IMR-90 (cell line): Measurements from ENCODE around the gene FLNA. TPM values are rescaled to one million over a fixed set of nuclear protein-coding genes. Genes with fewer than 3 reads are reported as not detected.
"Not testable (repeated sequence)": the region's sequence is repeated elsewhere in the genome, so short reads cannot be mapped to it uniquely, and the experiment has no call there.

Experiments
- ATAC-seq: fragments of 200-7000 bp; cut with Tn5 transposase; 2 replicates; pipeline ENCODE4 v1.9.1; 2020; ENCODE audit warnings: low read depth, mild to moderate bottlenecking, moderate library complexity
- BruUV-seq: library from RNA; stranded (reverse); fragments of 400-500 nt; replicated peaks from 2 replicates; lab custom pipeline; 2021; lab: Mats Ljungman, UMichigan
- CTCF ChIA-PET: fragments of 300-600 bp; formaldehyde crosslinking; extraction: SDS; loops from one replicate; lab custom pipeline; 2021; ENCODE audit warnings: antibody characterized with exemption; lab: Yijun Ruan, JAX
- POLR2A ChIA-PET: fragments of 300-600 bp; sonication (Branson Sonifier 250); formaldehyde crosslinking; loops from one replicate; lab custom pipeline; 2022; ENCODE audit warnings: antibody characterized with exemption; ENCODE audit not compliant: unreplicated experiment; lab: Charles Lee
- DNase-seq: peaks from one replicate; pipeline ENCODE4 v3.0.0; 2013
- H2AFZ ChIP-seq: replicated peaks from 2 replicates; pipeline ENCODE3; 2013; ENCODE audit warnings: low read length, mild to moderate bottlenecking; ENCODE audit not compliant: poor library complexity
- H2AK5ac ChIP-seq: 2 replicates; pipeline ENCODE4 v1.6.1; 2013; ENCODE audit warnings: low read depth, low read length, inconsistent platforms
- H2AK9ac ChIP-seq: replicated peaks from 2 replicates; pipeline ENCODE3; 2013; ENCODE audit warnings: mild to moderate bottlenecking, low read depth, low read length, moderate library complexity; ENCODE audit not compliant: poor library complexity
- H2BK120ac ChIP-seq: 2 replicates; pipeline ENCODE4 v1.6.1; 2013; ENCODE audit warnings: low read depth, low read length, inconsistent platforms
- H2BK15ac ChIP-seq: 3 replicates; pipeline ENCODE4 v1.6.1; 2013; ENCODE audit warnings: low read depth, low read length, inconsistent platforms
- H2BK20ac ChIP-seq: 2 replicates; pipeline ENCODE4 v1.6.1; 2013; ENCODE audit warnings: low read depth, mild to moderate bottlenecking, inconsistent platforms, low read length, moderate library complexity
- H2BK5ac ChIP-seq: 2 replicates; pipeline ENCODE4 v1.6.1; 2013; ENCODE audit warnings: mild to moderate bottlenecking, low read depth, low read length, inconsistent platforms; ENCODE audit not compliant: poor library complexity, severe bottlenecking
- H3K14ac ChIP-seq: replicated peaks from 2 replicates; pipeline ENCODE4 v1.6.1; 2013; ENCODE audit warnings: low read depth, low read length, inconsistent platforms
- H3K18ac ChIP-seq: 2 replicates; pipeline ENCODE4 v1.6.1; 2013; ENCODE audit warnings: low read depth, low read length, control low read depth
- H3K23ac ChIP-seq: 2 replicates; pipeline ENCODE4 v1.6.1; 2013; ENCODE audit warnings: low read depth, low read length, inconsistent platforms
- H3K27ac ChIP-seq: 2 replicates; pipeline ENCODE4 v1.5.1; 2013; ENCODE audit warnings: mild to moderate bottlenecking, control low read depth, low read length; ENCODE audit not compliant: insufficient read depth
- H3K27me3 ChIP-seq: 2 replicates; pipeline ENCODE4 v1.6.1; 2013; ENCODE audit warnings: low read length; ENCODE audit not compliant: control insufficient read depth, insufficient read depth
- H3K36me3 ChIP-seq: 2 replicates; pipeline ENCODE4 v1.6.1; 2013; ENCODE audit warnings: low read length, mixed read lengths; ENCODE audit not compliant: control insufficient read depth, insufficient read depth
- H3K4ac ChIP-seq: 2 replicates; pipeline ENCODE4 v1.6.1; 2013; ENCODE audit warnings: low read depth, low read length, inconsistent platforms
- H3K4me1 ChIP-seq: 2 replicates; pipeline ENCODE4 v1.6.1; 2013; ENCODE audit warnings: low read length, mixed read lengths; ENCODE audit not compliant: control insufficient read depth, insufficient read depth
- H3K4me2 ChIP-seq: 2 replicates; pipeline ENCODE4 v1.6.1; 2013; ENCODE audit warnings: low read depth, mild to moderate bottlenecking, control low read depth, low read length, moderate library complexity
- H3K4me3 ChIP-seq: 2 replicates; pipeline ENCODE4 v1.5.1; 2013; ENCODE audit warnings: low read depth, mild to moderate bottlenecking, control low read depth, low read length, moderate library complexity; ENCODE audit not compliant: insufficient read depth
- H3K56ac ChIP-seq: 2 replicates; pipeline ENCODE4 v1.6.1; 2013; ENCODE audit warnings: low read length, inconsistent platforms; ENCODE audit not compliant: insufficient read depth; ENCODE audit errors: extremely low read depth
- H3K79me1 ChIP-seq, 2 experiments: 2 replicates each; pipeline ENCODE4 v1.6.1; 2013; ENCODE audit warnings: low read length in 2 of 2, inconsistent platforms in 1 of 2, low read depth in 1 of 2
- H3K9ac ChIP-seq: 2 replicates; pipeline ENCODE4 v1.6.1; 2013; ENCODE audit warnings: low read depth, low read length, control low read depth
- H3K9me1 ChIP-seq: 2 replicates; pipeline ENCODE4 v1.6.1; 2013; ENCODE audit warnings: low read length, inconsistent platforms; ENCODE audit not compliant: insufficient read depth
- H3K9me3 ChIP-seq: 2 replicates; pipeline ENCODE4 v1.6.1; 2013; ENCODE audit warnings: low read length; ENCODE audit not compliant: control insufficient read depth, insufficient read depth
- H4K20me1 ChIP-seq: 2 replicates; pipeline ENCODE4 v1.6.1; 2013; ENCODE audit warnings: low read length, inconsistent platforms; ENCODE audit not compliant: insufficient read depth
- H4K5ac ChIP-seq: 2 replicates; pipeline ENCODE4 v1.6.1; 2013; ENCODE audit warnings: mild to moderate bottlenecking, low read depth, low read length, control low read depth
- H4K8ac ChIP-seq, 2 experiments: 2 replicates each; pipeline ENCODE4 v1.6.1; 2013; ENCODE audit warnings: low read depth in 2 of 2, low read length in 2 of 2, control low read depth in 1 of 2, inconsistent platforms in 1 of 2
- H4K91ac ChIP-seq: 2 replicates; pipeline ENCODE4 v1.6.1; 2013; ENCODE audit warnings: low read depth, low read length, inconsistent platforms; ENCODE audit not compliant: insufficient read depth
- BHLHE40 ChIP-seq: fragments of 150-350 bp; IDR thresholded peaks from 2 replicates; pipeline ENCODE4 v1.6.1; 2016; ENCODE audit warnings: mild to moderate bottlenecking, low read depth, low read length
- CHD1 ChIP-seq: IDR thresholded peaks from 2 replicates; pipeline ENCODE4 v1.6.1; 2012; ENCODE audit warnings: low read depth, low read length, improper control_type of control experiment
- POLR2A ChIP-seq: IDR thresholded peaks from 2 replicates; pipeline ENCODE4 v1.6.1; 2012; ENCODE audit warnings: mild to moderate bottlenecking, low read depth, low read length
- WGBS, 2 experiments: methylation state at CpG; one replicate each; pipeline versions ENCODE4 v1.1.5 to v1.1.7; 2013; ENCODE audit warnings: missing lambda C conversion rate in 2 of 2; ENCODE audit not compliant: insufficient read length in 1 of 2; ENCODE audit errors: extremely low coverage in 2 of 2; 5-methylcytosine and 5-hydroxymethylcytosine counted together
- dilution Hi-C: fragments of 300-500 bp; cut with HindIII; formaldehyde crosslinking; loops from one replicate; pipeline ENCODE4 v1.14.3; 2018; ENCODE audit warnings: low sequenced_read_pairs; ENCODE audit not compliant: unreplicated experiment
- in situ Hi-C: fragments of 300-500 bp; cut with MboI; formaldehyde crosslinking; loops from 3 replicates; pipeline ENCODE4 v1.14.3; 2019; ENCODE audit warnings: low sequenced_read_pairs, inconsistent platforms, mixed read lengths
- intact Hi-C: fragments of 100-400 bp; cut with micrococcal nuclease; formaldehyde crosslinking; loops from 2 replicates; pipeline ENCODE4 v1.10.0; 2022
- polyA plus RNA-seq, 3 experiments: library from polyadenylated mRNA; depleted of rRNA; stranded (reverse); fragments of >200 nt; gene quantifications; 2 replicates each; pipeline ENCODE4 v1.2.3, GENCODE V29; 2012; ENCODE audit warnings: low replicate concordance in 1 of 3
- total RNA-seq: library from RNA; depleted of rRNA; stranded (reverse); fragments of >200 nt; gene quantifications from 2 replicates; pipeline ENCODE4 v1.2.3, GENCODE V29; 2012

The FLNA gene
- total and polyA plus RNA-seq, 2 of the 4 experiments (the other 2 are of a cell fraction), result 1,356 to 1,357 TPM

DNA sequence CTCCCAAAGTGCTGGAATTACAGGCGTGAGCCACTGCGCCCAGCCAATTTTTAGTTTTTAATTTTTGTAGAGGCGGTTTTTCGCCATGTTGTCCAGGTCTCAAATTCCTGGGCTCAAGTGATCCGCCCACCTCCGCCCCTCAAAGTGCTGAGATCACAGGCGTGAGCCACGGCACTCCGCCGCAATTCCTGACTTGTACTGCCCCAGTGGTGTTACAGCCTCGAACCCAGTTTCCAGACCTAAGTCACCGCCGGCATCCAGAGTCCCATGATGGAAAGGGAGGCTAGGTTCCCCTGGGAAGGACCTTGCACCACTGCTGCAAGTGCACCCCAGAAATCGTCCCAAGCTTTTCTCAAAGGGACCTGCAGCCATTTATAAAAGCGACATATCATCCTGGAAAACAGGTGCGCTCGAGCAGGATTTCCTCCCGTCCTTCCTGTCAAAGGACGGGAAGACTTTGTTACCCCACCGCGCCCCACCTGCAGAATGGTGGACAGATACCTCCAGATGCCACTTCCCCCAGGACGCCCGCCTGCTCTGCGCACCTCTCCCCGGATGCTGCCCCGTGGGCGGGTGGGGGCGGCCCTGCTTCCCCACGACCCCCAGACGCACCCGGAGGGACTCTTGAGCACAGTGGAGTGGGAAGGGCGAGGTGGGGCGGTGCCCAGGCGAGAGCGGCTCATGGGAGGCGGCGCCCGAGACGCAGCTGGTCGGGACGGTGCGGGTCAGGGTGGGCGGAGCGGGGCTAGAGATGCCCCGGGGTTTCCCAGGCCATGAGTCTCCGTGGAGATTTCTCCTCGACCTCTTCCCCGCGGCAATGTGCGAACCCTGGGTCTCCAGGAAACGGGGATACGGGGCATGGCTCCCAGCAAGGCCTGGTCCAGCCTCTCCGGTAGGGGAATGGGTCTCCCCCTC, 22.8 kb upstream of the FLNA start:
- H3K36me3 ChIP-seq, result peaks cover 21% of the 10 kb centered on the region
- POLR2A ChIA-PET, result interaction anchor here (0.6 to 1.0 kb wide), 5 partner anchors 10 to 81 kb away, joined by 3 to 8 read pairs (median 4); partner anchors contain the start of gene FLNA

DNA sequence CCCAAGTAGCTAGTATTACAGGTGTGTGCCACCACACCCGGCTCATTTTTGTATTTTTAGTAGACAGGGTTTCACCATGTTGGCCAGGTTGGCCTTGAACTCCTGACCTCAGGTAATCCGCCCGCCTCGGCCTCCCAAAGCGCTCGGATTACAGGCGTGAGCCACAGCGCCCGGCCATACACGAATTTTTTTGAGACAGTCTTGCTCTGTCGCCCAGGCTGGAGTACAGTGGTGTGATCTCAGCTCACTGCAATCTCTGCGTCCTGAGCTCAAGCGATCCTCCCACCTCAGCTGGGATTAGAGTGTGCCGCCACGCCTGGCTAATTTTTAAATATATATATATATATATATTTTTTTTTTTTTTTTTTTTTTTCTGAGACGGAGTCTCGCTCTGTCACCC, 21.9 kb upstream of the FLNA start:
- DNase-seq, H3K27ac ChIP-seq, H2AK5ac ChIP-seq, H2BK5ac ChIP-seq, H3K4me2 ChIP-seq, H4K8ac ChIP-seq, H3K9me3 ChIP-seq, H2BK15ac ChIP-seq, POLR2A ChIA-PET, H2BK120ac ChIP-seq, H2BK20ac ChIP-seq, H3K27me3 ChIP-seq, H3K4me1 ChIP-seq, H3K4me3 ChIP-seq, H3K18ac ChIP-seq, ATAC-seq, in situ Hi-C loops, H3K9me1 ChIP-seq, intact Hi-C loops, H3K4ac ChIP-seq, H4K91ac ChIP-seq, H3K23ac ChIP-seq, H3K56ac ChIP-seq, H3K14ac ChIP-seq, H2AFZ ChIP-seq, dilution Hi-C loops, H2AK9ac ChIP-seq, H4K5ac ChIP-seq, H3K9ac ChIP-seq, CTCF ChIA-PET, BruUV-seq: not testable (repeated sequence)
- 90% methylated on average over 2 of the region's 17 CpGs; no CpG with 5 or more reads in 1 of the 2 experiments for WGBS, 2 experiments
- Histone ChIP-seq H4K20me1 (peaks cover 32% of the 10 kb centered on the region), H3K36me3 (peaks cover 20% of the 10 kb centered on the region), H3K79me1 (peaks cover 4 to 24% of the 10 kb centered on the region in 2 experiments; a peak in 3 of 4 replicates)

More for the DNA sequence above, 22.8 kb upstream of the FLNA start:
- peak overlapping the region; percentile 94 for H3K14ac ChIP-seq
- TF ChIP-seq BHLHE40, result no peak
- TF ChIP-seq POLR2A, result no peak
- TF ChIP-seq CHD1, result no peak
- intact Hi-C loops (no loop called here), in situ Hi-C loops (no loop called here), dilution Hi-C loops (no loop called here)
- ATAC-seq (peak; percentile 71), DNase-seq (peak; percentile 46)
- H3K4ac ChIP-seq, result peak overlapping the region; percentile 91
- H4K20me1 ChIP-seq, result peaks cover 41% of the 10 kb centered on the region
- H3K18ac ChIP-seq, result peak overlapping the region; percentile 63; the same call in 1 of the 2 replicates
- H3K9me1 ChIP-seq, result no peaks in the 10 kb centered on the region
- H3K79me1 ChIP-seq, result peaks cover 4 to 24% of the 10 kb centered on the region in 2 experiments; a peak in 3 of 4 replicates
- no peaks in the 10 kb centered on the region for H3K9me3 ChIP-seq
- H3K9ac ChIP-seq, result peak overlapping the region; percentile 78
- H2BK5ac ChIP-seq, result peak overlapping the region; percentile 88
- peak overlapping the region; percentile 84 for H2AK5ac ChIP-seq
- H3K23ac ChIP-seq, result peak overlapping the region; percentile 93
- no TSS peak for BruUV-seq
- H4K91ac ChIP-seq, result peak overlapping the region; percentile 95
- H3K4me1 ChIP-seq, result 0 out of 2 replicates have a peak, but pooled peaks cover 2% of the 10 kb centered on the region
- H3K56ac ChIP-seq, result peak overlapping the region; percentile 76
- no peak overlapping the region for H2BK20ac ChIP-seq
- CTCF ChIA-PET, result interaction anchor here (1.1 kb wide), 1 partner anchor 13 kb away, joined by 3 read pairs; no protein-coding TSS in a partner anchor
- H2BK120ac ChIP-seq, result peak overlapping the region; percentile 76; the same call in 1 of the 2 replicates
- peak overlapping the region; percentile 86 for H4K5ac ChIP-seq
- no peaks in the 10 kb centered on the region for H3K27me3 ChIP-seq
- peak overlapping the region; percentile 79 to 98; a peak in 3 of 4 replicates for H4K8ac ChIP-seq
- 37% methylated on average over 15 of the region's 53 CpGs; no CpG with 5 or more reads in 1 of the 2 experiments for WGBS, 2 experiments
- H2AK9ac ChIP-seq, result peak overlapping the region; percentile 99
- H2AFZ ChIP-seq, result peak overlapping the region; percentile 90
- peak overlapping the region; percentile 6; the same call in 1 of the 3 replicates for H2BK15ac ChIP-seq
- peak overlapping the region; percentile 93 for H3K4me2 ChIP-seq
- H3K4me3 ChIP-seq, result peak overlapping the region; percentile 39
- H3K27ac ChIP-seq, result peak overlapping the region; percentile 90
